CD4-positive, alpha-beta T cell treated with Interferon alpha-2 for 1 hour (primary cell): Measurements from ENCODE around the gene BORCS8.
"Not testable (repeated sequence)": the region's sequence is repeated elsewhere in the genome, so short reads cannot be mapped to it uniquely, and the experiment has no call there.

Experiments used
- DNase-seq, 2 donors: peaks; one replicate each; pipeline ENCODE4 v3.0.0-alpha.2; 2020 to 2022

BORCS8 gene

DNA sequence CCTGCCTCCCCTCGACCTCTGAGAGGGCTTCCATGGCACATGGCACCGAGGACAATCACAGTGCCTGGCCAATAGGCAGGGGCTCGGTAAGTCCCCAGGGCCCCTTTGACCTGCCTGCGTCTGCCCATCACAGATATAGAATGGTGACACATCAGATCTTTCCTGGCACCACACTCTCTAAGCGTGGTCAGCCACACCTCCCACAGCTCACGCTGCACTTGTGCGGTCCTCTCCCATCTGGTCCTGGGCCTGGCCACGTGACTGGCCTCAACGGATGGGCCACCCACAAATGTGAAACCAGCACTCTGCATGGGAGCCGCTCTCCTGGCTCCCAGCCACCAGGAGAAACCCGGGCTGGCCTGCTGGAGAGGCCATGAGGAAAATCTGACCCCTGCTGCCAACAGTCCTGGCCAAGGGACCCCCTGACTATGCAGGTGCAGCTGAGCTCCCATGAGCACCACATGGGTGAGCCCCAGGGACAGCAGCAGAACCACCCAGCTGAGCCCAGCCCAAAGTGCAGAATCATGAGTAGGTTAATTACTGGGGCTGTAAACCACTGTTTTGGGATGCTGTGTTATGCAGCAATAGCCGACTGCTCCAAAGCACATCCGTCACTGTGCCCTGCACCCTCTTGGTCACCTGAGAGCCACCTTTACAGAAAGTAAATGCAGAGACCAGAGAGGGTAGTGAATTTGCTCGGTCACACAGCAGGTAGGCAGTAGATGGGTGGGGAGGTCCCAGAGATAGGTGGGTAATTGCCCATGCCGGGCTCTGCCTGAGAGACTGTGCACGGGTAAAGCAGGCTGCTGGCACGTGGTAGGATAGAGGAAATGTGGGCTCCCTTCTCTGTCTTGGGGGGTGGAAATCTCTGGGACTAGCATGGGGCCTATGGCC is 12.2 kb downstream of the BORCS8 start:
- no peak for DNase-seq

DNA sequence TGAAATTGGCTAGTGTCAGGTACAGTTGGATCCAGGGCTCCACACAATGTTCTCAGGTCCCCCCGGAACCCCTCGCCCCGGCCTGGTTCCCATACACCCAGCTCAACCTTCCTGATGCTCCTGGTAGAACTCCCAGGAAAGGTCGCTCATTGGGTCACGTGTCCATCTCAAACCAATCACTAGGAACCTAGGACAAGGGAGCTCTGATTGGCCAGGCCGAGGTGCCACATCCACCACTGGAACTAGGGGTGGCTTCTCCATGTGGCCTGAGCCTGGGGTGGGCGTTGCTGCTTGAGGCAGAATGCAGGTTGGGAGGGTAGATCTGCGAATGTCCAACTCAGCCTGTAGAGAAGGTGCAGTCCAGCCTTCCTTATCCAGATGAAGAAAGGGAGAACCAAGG is 15.0 kb downstream of the BORCS8 start:
- DNase-seq = no peak

DNA sequence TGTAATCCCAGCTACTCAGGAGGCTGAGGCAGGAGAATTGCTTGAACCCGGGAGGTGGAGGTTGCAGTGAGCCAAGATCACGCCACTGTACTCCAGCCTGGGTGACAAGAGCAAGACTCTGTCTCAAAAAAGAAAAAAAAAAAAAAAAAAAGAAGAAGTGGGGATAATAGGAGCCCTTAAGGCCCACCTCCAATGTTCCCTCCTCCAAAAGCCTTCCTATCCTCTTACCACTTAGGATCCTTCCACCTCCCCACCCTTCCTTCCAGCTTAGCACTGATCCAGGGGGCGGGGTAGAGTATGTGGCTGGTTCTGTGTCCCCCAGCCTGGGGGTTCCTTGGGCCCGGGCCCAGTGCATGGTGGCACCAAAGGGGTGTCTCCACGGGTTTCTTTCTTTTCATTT is 18.7 kb downstream of the BORCS8 start:
- not testable (repeated sequence) for DNase-seq

DNA sequence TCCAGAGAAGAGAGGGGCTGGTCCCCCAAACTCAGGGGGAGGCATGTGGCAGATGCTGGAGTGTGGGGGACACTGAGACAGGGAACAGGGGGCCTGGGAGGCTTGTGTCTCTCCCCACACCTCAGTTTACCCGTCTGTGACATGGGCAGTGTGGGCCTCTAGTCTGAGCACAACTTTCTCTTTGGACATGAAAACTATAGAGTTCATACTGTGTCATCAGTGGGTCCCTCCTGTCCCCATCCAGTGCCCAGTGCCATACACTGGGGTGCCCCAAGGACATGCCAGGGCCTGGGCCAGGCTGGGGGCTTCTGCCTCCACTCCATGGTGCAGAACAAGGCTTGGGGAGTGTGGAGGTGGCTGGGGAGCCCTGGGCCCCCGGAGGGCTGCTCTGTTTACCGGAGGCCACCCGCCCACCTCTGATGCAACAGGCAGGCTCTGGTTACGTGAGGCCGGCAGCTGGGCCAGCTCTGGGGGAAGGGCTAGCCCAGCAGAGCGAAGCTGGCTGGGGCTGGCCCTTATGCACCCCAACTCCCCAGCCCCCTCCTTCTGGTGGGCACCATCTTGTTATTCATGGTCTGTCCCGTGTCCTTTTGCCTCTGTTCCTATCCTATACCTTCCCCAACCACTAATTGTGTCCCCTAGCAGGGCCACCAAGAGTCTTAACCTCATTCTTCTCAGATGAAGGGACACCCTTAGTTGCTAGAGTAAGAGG is 20.0 kb downstream of the BORCS8 start:
- no peak for DNase-seq

DNA sequence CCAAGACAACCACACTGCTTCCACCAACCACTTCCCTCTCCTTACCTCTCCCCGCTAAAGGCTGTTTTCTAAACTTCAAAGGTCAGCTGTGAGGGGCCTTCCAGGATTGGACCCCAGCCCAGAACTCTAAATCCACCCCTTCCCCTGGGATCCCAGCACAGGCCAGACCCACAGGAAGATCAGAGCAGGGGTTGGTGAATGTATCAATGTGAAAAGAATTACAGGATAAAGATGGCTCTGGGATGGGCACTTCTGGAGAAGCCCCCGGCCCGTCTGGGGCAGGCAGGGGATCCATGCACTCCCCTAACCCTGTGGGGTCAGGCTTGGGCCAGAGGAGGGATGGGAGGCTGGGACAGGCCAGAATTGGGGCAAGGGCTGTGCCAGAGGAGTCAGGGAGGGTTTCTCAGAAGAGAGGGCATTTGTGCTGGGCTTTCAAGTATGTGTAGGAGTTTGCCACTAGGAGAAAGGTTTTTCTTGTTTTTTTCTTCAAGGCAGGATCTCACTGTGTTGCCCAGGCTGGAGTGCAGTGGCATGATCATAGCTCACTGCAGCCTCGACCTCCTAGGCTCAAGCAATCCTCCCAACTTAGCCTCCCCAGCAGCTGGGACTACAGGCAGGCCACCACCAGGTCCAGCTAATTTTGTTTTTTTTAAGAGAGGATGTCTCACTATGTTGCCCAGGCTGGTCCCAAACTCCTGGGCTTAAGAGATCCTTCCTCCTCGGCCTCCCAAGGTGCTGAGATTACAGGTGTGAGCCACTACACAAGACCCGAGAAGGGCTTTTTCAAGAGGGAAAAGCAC is 20.9 kb downstream of the BORCS8 start:
- no peak for DNase-seq

DNA sequence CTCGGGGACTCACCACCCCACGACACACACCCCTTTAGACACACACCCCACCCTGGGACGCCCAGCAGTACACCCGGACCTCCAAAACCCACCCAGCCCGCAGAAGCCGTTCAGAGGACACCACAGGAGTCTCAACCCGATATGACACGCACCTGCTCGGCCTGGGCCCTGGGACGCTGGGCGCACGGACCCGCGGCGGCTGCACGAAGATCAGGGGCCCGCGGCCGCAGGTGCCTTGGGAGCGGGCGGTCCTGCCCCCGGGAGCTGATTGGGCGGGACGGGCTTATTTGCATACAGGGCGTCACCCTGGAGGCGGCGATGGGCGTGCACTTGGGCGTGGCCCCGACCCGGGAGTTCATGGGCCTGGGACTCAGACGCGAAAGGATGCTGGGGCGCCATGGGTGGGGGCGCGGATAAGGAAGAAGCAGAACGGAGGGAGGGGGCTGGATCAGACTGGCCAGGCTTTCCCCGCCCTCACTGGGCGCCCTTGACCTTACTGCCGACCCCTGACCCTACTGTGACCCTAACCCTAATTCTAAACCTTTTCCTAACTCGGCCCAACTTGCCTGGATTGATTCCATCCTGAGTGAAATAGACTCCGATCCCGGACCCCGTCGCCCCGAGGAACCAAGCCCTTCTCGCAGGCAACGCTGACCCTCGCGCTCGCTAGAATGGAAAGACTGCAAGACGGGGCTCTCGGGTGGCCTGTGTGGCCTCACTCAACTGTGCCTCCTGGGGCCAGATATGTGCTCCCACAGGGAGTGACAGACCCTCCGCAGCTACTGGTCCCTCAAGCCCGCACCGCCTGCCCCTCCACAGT is 21.7 kb downstream of the BORCS8 start, which contains the start of gene MEF2B:
Gene MEF2B (minus strand): TSS at position 211 of the 820 bp plus-strand sequence. CDS start 19,528 bp downstream, outside the sequence.
- DNase-seq = peak; percentile 75 to 78

DNA sequence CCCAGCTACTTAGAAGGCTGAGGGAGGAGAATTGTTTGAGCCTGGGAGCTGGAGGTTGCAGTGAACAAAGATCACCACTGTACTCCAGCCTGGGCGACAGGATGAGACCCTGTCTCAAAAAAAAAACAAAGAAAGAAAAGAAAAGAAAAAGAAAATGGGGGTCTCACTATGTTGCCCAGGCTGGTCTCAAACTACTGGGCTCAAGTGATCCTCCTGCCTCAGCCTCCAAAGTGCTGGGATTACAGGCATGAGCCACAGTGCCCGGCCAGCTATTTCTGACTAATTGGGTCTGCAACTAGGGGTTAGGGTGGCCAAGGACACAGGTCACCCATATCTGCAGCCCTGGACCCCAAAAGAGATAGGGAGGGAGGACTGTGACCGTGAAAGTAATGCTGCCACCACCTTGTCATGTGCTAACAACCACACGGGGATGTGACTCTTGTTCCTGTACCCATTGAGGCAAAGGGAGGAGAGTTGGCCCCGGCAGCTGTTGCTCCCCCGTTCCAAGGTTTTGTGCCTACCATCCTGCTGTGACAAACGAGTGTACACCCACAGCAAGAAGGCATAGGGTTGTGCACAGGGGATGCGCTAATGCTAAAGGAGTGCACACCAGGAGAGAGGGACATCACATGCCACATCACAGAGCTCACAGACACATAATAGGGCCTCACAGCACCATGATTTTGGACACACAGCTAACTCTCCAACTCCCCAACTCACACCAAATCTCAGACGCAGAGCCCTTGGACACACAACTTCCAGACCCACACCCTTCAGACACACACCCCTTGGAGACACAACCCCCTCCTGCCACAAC is 22.5 kb downstream of the BORCS8 start:
- no peak for DNase-seq

DNA sequence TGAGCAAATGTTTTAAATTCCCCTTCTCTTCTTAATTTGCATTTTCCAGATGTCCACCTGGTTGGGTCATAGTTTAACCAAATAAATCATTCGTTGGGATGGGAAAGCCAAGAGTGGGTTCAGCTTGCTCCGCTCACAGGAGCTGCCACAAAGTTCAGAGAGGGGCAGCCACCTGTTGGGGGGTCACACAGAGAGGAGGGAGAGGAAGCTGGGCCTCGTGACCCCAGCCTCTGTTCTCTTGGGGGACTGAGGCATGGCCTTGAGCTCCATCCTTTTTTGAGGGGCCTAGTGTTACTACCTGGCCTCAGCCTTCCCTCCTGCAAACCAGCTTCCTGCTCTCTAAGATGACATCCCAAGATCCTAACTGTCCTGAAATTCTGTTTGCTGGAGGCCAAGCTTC is 24.3 kb downstream of the BORCS8 start:
- DNase-seq = no peak

DNA sequence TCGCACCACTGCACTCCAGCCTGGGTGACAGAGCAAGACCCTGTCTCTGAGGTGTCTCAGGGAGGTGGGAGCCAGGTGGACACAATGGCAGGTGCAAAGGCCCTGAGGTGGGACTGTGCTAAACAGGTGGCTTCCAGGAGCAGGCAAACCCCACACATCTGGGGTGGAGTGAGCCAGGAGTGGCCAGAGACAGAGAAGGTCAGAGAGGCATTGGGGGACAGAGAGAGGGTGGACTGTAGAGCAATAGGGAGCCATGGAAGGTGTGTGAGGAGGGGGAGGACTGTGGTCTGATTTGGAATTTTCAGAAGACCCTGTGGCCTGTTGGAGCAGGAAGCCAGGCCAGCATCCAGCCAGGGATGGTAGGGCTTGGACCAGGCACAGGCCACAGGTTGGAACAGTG is 26.6 kb downstream of the BORCS8 start:
- no peak for DNase-seq

DNA sequence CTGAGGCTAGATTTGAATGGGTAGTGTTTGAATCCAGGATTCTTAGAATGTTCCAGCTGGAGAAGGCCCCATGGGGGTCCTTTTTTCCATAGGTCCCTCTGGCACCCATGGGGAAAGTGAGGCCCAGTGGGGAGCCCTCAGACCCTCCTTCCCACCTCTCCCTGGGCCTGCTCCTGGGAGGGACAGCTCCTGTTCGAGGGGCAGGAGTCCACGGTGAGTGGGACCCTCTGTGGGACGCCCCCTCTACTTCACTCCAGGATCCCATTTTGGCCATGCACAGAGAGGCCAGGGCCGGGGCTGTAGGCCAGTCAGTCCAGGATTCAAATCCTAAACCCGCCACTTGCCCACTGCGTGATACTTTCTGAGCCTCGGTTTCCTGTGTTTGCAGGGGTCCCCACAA is 29.5 kb downstream of the BORCS8 start:
- DNase-seq = no peak

DNA sequence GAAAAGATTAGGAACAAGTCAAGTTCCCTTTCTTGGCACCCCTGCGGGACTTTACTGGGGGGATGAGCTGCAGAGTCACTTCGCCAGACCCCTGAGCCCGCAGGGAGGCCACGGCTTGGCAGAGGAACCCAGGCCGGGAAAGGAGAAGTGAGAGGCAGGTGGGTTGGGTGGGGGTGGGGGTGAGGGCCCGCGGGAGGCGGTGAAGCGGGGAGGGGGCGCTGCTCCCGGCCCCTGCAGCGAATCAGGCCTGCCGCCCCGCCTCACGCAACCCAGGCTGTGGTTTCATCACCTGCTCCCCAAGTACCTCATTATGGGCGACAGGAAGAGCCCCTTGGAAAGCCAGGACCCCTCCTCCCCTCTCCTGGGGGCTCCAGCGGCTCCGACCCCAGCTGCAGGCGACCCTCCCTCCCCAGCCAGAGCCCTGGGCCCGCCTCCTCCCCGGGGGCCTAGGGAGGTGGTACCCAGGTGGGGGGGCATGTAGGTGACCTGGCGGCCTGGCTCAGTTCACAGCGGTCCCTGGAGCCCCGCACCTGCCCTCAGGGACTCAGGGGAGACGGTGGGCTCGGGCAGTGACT is 31.4 kb downstream of the BORCS8 start:
- peak in 1 of 2 donors; percentile 25 for DNase-seq

DNA sequence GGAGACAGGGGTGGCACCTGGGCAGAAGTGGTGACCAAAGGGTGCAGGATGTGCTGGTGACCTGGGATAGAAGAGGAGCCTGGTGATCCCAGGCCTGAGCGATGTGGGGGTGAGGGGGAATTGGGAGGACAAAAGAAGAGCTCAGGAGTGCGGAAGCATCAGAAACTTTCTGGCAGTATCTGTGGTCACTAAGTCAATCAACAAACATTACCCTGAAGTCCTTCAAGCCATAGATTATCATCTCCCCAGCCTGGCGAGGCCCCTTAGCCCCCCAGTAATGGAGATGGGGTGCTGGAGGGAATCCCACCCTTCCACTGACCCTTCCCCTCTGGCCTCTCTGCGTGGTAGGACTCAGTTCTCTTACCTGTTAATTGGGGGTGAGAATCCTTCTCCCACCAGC is 32.4 kb downstream of the BORCS8 start:
- no peak for DNase-seq

DNA sequence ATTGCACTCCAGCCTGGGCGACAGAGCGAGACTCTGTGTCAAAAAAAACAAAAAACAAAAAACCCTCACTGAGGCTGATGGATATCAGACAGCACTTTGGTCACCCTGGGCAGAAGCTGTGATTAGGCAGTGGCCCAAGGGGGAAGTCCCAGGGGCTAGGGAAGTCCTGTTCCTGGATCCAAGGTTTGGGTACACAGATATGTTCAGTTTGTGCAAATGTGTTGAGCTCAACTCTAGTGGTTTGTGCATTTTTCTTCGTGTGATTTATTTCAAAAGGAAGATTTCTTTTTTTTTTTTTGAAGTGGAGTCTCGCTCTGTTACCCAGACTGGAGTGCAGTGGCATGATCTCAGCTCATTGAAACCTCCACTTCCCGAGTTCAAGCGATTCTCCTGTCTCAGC is 34.1 kb downstream of the BORCS8 start:
- DNase-seq = no peak

DNA sequence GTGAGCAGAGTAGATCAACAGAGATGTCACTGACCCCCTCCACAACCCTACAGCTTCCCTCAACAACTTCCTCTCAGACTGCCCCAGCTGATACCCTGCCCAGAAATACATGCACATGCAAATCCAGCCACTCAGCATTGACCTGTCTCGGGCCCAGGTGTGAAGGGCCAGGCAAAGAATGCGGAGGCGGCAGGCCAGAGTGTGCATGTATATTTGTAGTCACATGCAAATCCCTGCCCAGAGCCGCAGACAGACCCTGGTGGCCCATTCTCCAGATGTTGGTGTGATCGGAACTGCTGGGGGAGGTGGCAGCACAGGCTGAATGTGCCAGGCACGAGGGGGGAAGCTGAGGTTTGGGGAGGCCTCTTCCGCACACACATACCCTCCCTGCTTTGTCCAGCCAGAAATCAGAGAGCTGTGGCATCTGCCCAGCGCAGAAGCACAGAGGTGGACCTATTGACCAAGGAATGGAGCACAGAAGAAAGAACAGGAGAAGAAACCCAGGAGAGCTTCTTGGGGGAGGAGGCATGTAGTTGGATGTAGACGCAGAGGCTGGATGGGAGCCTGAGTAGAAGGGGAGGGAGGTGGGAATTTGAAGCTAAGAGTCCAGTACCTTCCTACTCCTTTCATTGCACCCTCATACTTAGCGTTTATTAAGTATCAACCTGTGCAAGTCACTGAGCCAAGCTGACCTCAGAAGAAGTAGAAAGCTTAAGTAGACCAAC is 36.3 kb downstream of the BORCS8 start:
- DNase-seq = no peak

DNA sequence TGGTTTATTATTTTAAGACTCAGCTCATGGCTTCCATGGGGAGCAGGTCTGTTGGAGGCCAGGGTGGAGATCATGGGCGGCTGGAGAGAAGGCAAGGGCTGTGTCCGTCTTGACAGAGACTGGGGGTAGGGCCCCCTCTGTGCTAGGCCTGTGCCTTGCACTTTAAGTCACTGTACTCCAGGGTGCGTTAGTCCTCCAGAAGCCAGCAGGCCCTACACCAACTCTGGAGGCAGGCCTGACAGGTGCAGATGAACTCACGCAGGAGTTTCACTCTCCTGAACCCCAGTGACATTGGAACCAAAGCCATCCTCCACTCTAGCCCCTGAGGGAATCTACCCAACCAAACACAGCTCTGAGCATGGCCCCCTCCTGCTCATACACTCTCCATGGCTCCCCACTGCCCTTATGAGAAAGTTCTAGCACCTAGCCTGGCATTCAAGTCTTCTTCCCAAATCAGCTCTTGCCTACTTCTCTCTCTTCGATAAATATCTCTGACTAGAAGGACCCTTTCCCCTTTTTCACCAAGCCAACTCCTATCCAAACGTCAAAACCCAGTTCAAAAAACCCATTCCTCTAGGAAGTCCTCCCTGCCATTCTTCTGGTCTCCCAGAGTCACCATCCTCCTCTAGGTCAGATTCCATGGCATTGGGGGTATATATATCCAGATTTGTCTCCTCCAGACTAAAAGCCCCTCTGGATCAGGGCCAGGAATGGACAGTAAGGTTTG is 37.0 kb downstream of the BORCS8 start:
- DNase-seq = no peak

DNA sequence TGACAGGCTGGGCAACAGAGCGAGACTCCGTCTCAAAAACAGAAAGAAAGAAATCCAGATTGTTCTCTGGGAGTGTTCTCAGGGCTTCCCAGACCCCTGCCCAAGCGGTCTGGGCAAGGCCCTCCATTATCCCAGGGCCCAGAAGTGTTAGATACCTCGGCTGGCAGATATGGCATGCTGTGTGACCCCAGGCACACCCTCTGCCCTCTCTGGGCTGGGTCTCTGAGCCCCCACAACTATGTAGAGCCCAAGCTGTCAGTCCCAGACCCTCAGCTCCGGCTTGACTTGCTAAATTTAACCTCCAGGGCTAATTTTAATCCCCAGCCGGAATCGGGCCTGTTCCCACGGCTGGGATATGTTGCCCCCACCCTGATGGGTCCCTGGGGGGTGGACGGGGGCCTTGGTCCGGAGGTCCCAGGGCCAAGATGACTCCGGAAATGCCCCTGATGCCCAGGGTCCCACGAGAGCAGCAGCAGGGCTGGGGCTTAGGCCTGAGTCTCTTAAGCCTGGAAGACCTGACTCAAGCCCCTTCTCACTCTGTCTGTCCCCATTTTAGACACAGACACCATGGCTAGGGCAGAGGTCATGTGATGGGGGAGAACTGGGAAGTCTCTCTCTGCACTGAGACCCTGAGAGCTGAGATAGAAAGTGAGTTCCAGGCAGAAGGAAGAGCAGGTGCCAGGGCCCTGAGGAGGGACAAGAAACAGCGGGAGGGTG is 39.1 kb downstream of the BORCS8 start:
- no peak for DNase-seq

DNA sequence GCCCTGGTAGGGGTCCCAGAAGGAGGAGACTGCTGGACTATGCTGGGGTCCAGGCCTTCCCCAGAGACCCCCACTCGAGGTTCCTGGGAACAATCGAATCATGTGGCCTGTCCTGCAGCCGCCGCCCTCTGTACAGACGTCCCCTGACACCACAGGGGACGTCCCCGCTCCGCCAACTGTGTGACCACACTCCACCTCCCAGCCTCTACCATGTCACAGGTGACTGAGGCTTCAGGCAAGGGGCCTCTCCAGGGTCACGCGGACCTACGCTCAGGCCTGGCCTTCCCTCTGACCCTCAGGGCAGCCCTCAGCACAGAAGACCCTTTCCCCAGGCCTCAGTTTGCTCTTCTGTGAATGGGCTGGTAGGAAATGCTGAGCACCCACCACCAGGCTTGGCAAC is 40.5 kb downstream of the BORCS8 start:
- DNase-seq = no peak

DNA sequence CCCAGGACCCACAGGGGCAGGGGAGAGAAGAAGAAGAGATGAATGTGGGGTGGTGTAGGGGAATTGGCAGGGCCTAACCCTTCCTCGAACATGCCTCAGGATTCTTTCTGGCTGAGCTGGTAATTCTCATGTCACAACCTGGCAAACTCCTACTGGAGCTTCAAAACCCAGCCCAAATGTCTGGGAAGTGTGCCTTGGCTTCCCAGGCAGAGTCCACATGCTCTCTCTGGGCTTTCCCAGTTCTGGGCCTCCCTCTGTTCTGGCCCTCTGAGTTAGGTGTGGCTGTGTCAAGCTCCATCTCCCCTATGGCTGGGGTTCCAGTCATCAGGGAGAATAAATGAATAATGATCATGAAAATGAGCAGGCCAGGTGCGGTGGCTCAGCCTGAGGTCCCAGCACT is 42.5 kb downstream of the BORCS8 start:
- DNase-seq = no peak

DNA sequence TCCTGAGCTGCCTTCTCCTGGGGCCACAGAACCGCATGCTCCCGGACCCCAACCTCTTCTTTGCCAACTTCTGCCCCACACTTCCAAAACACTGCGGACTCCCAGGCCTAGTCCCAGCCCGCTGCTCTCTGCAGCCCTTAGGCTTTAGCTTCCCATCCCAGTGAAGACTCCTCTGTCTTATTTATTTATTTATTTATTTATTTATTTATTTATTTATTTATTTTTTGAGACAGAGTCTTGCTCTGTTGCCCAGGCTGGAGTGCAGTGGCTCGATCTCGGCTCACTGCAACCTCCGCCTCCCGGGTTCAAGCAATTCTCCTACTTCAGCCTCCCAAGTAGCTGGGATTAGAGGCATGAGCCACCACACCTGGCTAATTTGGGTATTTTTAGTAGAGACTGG is 43.4 kb downstream of the BORCS8 start:
- not testable (repeated sequence) for DNase-seq
